Activated CD8-positive, alpha-beta memory T cell treated with anti-CD3 and anti-CD28 coated beads for 1 hour (primary cell): Measurements from ENCODE around the gene ZMYND12.

Source experiments
- DNase-seq, 2 donors: peaks; one replicate each; pipeline ENCODE4 v3.0.0-alpha.2; 2020; ENCODE audit warnings: low read depth in 1 of 2; ENCODE audit errors: extremely low read depth in 1 of 2

Gene ZMYND12

DNA sequence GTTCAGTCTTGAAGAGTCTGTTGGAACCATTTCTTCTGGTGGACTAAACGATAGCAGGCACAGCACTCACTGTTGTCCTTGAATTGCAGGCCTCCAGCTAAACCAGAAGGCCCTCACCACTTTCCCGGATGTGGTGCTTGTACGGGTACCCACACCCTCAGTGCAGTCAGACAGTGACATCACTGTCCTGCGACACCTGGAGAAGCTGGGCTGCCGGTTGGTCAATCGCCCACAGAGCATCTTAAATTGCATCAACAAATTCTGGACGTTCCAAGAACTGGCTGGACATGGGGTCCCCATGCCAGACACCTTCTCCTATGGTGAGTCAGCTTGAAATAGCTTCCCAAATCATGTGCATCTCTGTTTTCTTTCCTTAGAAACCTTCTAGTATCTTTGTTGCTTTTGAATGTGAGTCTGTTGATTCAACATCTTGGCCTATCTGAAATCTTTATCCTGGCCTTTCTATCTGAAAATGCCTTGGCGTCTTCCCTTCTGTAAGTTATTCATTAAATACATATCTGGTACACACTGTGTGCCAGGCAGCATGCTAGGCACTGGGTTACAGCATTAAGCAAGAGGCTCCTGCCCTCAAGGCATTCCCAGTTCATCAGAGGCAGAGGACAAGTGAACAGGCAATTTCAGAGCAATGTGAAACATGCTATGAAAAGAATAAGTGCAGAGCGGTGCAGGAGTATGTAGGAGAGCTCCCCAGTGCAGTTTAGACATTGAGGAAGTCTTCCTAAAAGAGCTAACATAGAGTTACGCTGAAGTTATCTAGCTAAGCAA is 56.3 kb downstream of the ZMYND12 start:
- no peak for DNase-seq

DNA sequence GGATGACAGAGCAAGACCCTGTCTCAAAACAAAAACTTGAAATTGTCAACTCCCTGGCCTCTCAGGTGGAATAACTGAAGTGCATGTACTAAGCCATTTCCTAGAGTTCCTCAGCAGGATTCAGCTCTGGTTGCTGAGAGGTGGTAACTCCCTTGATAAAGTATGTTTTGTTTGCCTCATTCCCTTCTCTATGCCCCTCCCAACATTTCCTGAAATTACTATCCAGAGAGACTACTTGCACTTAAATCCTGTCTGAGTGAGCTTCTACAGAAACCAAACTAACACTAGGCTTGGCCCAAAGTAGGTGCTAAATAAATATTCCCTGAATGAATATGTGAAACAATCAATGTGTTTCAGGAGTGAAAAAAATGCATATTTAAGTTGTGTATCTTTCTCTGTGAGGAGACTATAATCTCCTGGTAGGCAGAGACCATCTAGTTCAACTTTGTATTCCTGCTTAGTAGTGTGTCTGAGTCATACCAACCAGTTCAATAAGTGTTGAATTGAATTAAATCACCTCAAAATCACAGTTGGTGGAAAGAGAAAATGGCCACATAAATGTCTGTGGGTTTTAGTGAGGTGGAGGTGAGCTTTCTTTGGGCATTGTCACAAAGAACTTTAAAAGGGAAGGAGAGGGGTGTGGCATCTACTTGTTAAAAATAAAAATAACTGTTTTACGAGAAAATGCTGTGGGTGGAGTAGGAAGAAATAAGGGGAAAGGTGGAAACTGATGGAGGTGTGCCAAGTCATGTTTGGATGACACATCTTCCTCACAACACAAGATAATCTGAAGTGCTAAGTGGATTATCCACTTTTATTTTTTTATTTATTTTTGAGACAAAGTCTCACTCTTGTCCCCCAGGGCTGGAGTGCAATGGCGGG is 62.6 kb downstream of the ZMYND12 start:
- DNase-seq: no peak

DNA sequence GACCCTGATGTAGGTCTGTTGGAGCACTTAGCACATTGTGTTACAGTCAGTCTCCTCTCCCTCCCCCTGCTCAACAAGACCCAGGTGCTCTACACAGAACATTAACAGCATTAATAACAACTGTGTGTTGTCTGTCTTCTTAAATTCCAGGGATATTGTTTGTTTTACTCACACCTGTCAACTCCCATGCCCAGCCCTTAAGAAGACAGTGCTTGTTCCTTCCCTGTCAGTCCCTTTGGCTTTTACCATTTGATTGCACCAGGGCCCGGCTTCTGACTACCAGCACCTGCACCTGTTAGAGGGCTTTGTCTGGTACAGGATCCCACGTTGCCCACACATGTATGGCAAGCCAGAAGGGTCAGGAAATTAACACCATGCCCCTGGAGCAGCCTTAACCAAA is 63.6 kb downstream of the ZMYND12 start:
- no peak for DNase-seq

- no peak for DNase-seq
Observed at GRCh38 chr1:42386051-42386450, 69.8 kb downstream of the ZMYND12 start.

DNA sequence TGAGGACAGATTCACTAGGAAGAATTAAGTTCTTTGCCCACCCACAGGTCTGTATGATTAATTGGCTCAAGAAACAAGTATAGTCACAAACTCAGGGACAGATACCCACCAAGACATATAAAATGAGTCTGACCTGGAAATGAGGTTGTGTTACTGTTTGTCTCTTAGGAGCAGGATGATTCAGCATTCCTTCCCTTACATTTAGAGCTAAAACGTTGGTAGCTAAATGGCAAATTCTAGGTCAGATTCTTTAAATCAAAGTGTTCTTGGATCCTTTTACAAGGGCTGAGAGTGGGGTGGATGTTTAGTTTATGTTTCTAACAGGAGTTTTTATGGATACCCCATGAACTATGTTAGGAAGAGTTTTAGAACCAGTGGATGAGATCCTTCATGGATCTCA is 70.5 kb downstream of the ZMYND12 start:
- no peak for DNase-seq

- DNase-seq: no peak
Observed at GRCh38 chr1:42381280-42381673, 74.5 kb downstream of the ZMYND12 start.

- DNase-seq: peak in 1 of 2 donors; percentile 11
Observed at GRCh38 chr1:42380586-42381279, 75.1 kb downstream of the ZMYND12 start, which contains the start of gene RIMKLA. Gene RIMKLA, plus strand, starts transcription at chr1:42380792. Its CDS starts 143 bp downstream, at chr1:42380935.
